ENCODE data around the gene ALX4. TPM values are rescaled to one million over a fixed set of nuclear protein-coding genes. Genes with fewer than 3 reads are reported as not detected.

The ALX4 gene
- total and polyA plus RNA-seq, 2 donors (not counting 3 experiments of a cell fraction or from before 2014, with no cell fraction given), result not detected

DNA sequence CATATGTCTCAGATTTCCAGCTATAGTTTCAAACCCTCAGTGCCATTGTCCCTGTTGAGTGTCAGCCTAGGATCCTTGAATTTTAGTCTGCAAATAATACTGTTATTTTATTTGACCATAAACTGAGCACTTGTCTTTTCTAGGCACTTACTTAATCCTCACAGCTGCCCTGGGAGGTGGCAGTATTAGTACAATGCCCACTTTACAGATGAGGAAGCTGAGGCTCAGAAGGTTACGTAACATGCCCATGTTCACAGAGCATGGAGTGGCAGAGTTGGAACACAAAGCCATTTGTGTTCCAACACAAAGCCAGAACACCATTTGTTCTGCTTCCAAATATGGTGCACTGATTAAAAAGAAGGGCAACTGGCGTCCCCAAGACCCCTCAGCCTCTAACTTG, 38.2 kb upstream of the ALX4 start:
- H3K27ac ChIP-seq (ENCODE audit: insufficient read depth, low read depth, low read length), result no peak overlapping the region
- H3K9me1 ChIP-seq (replicated peaks; ENCODE audit: control insufficient read depth, extremely low read depth, insufficient read depth, low read length), result no peaks in the 10 kb centered on the region
- no peak overlapping the region for H3K4me3 ChIP-seq (replicated peaks in 1 of 3; ENCODE audit: insufficient read depth in 1 of 3, low read depth in 1 of 3, low read length in 3 of 3)
- H3K4me2 ChIP-seq (ENCODE audit: insufficient read depth, low read length), result no peak overlapping the region
- peaks cover 0 to 4% of the 10 kb centered on the region in 2 experiments for H3K27me3 ChIP-seq (ENCODE audit: control insufficient read depth in 2 of 2, insufficient read depth in 2 of 2, low read length in 2 of 2)
- H3K79me2 ChIP-seq (ENCODE audit: control insufficient read depth, insufficient read depth, low read length), result no peaks in the 10 kb centered on the region
- no peak for DNase-seq (ENCODE audit: low read depth, low spot score)
- CTCF ChIA-PET, result interaction anchor here (1.5 kb wide), 1 partner anchor 10 kb away, joined by 3 read pairs; no protein-coding TSS in a partner anchor
- no peaks in the 10 kb centered on the region for H3K36me3 ChIP-seq (ENCODE audit: control insufficient read depth in 2 of 2, extremely low read depth in 1 of 2, insufficient read depth in 2 of 2, low read length in 2 of 2)
- intact Hi-C loops (cut with micrococcal nuclease) (no loop called here), dilution Hi-C loops (cut with MboI; ENCODE audit: extremely low pct_ligation_motif_present, low sequenced_read_pairs) (no loop called here)
- no peak for FAIRE-seq
- H2AFZ ChIP-seq (ENCODE audit: low read depth, low read length), result no peak overlapping the region
- H3K4me1 ChIP-seq (ENCODE audit: control insufficient read depth, extremely low read depth, insufficient read depth, low read length), result no peaks in the 10 kb centered on the region
- no peaks in the 10 kb centered on the region for H3K9me3 ChIP-seq (replicated peaks; ENCODE audit: control insufficient read depth, insufficient read depth, low read length)
- no peak for TF ChIP-seq JUN (IDR thresholded peaks at IDR 0.05; ENCODE audit: borderline replicate concordance, insufficient read depth, insufficient read length, low read depth)
- TF ChIP-seq POLR2A (IDR thresholded peaks at IDR 0.05; ENCODE audit: low read depth, low read length), result no peak
- no peak for TF ChIP-seq MYC (IDR thresholded peaks at IDR 0.05; ENCODE audit: low read depth, low read length)
- TF ChIP-seq FOS (IDR thresholded peaks at IDR 0.05; ENCODE audit: borderline replicate concordance, insufficient read depth, low read length), result no peak
- TF ChIP-seq, protein P1, sequence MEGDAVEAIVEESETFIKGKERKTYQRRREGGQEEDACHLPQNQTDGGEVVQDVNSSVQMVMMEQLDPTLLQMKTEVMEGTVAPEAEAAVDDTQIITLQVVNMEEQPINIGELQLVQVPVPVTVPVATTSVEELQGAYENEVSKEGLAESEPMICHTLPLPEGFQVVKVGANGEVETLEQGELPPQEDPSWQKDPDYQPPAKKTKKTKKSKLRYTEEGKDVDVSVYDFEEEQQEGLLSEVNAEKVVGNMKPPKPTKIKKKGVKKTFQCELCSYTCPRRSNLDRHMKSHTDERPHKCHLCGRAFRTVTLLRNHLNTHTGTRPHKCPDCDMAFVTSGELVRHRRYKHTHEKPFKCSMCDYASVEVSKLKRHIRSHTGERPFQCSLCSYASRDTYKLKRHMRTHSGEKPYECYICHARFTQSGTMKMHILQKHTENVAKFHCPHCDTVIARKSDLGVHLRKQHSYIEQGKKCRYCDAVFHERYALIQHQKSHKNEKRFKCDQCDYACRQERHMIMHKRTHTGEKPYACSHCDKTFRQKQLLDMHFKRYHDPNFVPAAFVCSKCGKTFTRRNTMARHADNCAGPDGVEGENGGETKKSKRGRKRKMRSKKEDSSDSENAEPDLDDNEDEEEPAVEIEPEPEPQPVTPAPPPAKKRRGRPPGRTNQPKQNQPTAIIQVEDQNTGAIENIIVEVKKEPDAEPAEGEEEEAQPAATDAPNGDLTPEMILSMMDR (IDR thresholded peaks at IDR 0.05; ENCODE audit: extremely low read depth in 1 of 2, insufficient read depth in 1 of 2, low read depth in 1 of 2, low read length in 2 of 2), result no peak
- TF ChIP-seq EZH2 (IDR thresholded peaks at IDR 0.05; ENCODE audit: borderline replicate concordance, low read depth, low read length, severe bottlenecking), result no peak
- TF ChIP-seq POLR2AphosphoS5 (IDR thresholded peaks at IDR 0.05; ENCODE audit: insufficient read depth, low read depth, low read length), result no peak
- TF ChIP-seq GATA2 (IDR thresholded peaks at IDR 0.05; ENCODE audit: insufficient read depth, insufficient read length, low read depth, low read length), result no peak
- TF ChIP-seq, protein P2, sequence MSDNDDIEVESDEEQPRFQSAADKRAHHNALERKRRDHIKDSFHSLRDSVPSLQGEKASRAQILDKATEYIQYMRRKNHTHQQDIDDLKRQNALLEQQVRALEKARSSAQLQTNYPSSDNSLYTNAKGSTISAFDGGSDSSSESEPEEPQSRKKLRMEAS (IDR thresholded peaks at IDR 0.05; ENCODE audit: insufficient read depth, insufficient read length), result no peak
- no peak overlapping the region for H3K9ac ChIP-seq (replicated peaks; ENCODE audit: extremely low read depth, insufficient read depth, low read length)
- POLR2A ChIA-PET, result no interaction called here
- no peaks in the 10 kb centered on the region for H4K20me1 ChIP-seq (replicated peaks; ENCODE audit: control insufficient read depth, extremely low read depth, insufficient read depth, low read length)
- BruUV-seq (replicated peaks), result no TSS peak

Data from endothelial cell of umbilical vein (primary cell).